ENCODE results near the gene ARHGAP21. TPM values are rescaled to one million over a fixed set of nuclear protein-coding genes. Genes with fewer than 3 reads are reported as not detected.
"Not testable (repeated sequence)": the region's sequence is repeated elsewhere in the genome, so short reads cannot be mapped to it uniquely, and the experiment has no call there.

Gene ARHGAP21
- total RNA-seq, 4 donors from 2014 or later: 25.9 to 43.4 (median 34.3) TPM

DNA sequence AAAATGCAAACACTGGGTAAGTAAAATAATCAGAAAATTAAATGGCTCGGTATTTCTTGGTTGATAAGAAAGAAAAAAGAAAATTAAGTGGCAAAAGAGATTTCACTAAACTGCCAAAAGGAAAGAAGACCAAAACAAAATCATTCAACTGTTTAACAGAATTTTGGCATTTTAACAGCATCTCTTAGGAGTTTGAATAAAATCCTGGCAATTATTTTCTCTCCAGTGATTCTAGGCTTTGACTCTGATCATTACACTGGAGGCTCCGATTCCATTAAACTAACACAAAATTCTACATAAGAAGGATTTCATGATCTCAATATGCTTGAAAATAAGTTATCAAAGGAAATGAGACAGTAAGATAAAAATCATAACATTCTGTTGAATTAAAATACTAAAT is 62.3 kb downstream of the ARHGAP21 start:
- WGBS: 82% methylated on average over 2 of the region's 2 CpGs
- no peak overlapping the region for H3K27ac ChIP-seq
- H3K4me3 ChIP-seq: no peak overlapping the region
- peaks cover 8% of the 10 kb centered on the region for H3K36me3 ChIP-seq
- no peaks in the 10 kb centered on the region for H3K9me3 ChIP-seq
- TF ChIP-seq, protein P1, sequence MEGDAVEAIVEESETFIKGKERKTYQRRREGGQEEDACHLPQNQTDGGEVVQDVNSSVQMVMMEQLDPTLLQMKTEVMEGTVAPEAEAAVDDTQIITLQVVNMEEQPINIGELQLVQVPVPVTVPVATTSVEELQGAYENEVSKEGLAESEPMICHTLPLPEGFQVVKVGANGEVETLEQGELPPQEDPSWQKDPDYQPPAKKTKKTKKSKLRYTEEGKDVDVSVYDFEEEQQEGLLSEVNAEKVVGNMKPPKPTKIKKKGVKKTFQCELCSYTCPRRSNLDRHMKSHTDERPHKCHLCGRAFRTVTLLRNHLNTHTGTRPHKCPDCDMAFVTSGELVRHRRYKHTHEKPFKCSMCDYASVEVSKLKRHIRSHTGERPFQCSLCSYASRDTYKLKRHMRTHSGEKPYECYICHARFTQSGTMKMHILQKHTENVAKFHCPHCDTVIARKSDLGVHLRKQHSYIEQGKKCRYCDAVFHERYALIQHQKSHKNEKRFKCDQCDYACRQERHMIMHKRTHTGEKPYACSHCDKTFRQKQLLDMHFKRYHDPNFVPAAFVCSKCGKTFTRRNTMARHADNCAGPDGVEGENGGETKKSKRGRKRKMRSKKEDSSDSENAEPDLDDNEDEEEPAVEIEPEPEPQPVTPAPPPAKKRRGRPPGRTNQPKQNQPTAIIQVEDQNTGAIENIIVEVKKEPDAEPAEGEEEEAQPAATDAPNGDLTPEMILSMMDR (IDR thresholded peaks at IDR 0.05): no peak
- no peak for TF ChIP-seq EP300 (IDR thresholded peaks at IDR 0.05)
- no peak for TF ChIP-seq POLR2A (IDR thresholded peaks at IDR 0.05)
- no peak for TF ChIP-seq POLR2AphosphoS5 (IDR thresholded peaks at IDR 0.05)
- DNase-seq (ENCODE audit: low spot score in 2 of 2): no peak
- H3K27me3 ChIP-seq: no peaks in the 10 kb centered on the region
- no peaks in the 10 kb centered on the region for H3K4me1 ChIP-seq

DNA sequence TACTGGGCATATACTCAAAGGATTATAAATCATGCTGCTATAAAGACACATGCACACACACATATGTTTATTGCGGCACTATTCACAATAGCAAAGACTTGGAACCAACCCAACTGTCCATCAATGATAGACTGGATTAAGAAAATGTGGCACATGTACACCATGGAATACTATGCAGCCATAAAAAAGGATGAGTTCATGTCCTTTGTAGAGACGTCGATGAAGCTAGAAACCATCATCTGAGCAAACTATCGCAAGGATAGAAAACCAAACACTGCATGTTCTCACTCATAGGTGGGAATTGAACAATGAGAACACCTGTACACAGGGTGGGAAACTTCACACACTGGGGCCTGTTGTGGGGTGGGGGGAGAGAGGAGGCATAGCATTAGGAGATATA is 65.4 kb downstream of the ARHGAP21 start:
- H3K4me1 ChIP-seq; H3K9me3 ChIP-seq; DNase-seq (ENCODE audit: low spot score in 2 of 2); H3K4me3 ChIP-seq; H3K27ac ChIP-seq; H3K27me3 ChIP-seq; H3K36me3 ChIP-seq: not testable (repeated sequence)
- WGBS: 96% methylated on average over 4 of the region's 4 CpGs

DNA sequence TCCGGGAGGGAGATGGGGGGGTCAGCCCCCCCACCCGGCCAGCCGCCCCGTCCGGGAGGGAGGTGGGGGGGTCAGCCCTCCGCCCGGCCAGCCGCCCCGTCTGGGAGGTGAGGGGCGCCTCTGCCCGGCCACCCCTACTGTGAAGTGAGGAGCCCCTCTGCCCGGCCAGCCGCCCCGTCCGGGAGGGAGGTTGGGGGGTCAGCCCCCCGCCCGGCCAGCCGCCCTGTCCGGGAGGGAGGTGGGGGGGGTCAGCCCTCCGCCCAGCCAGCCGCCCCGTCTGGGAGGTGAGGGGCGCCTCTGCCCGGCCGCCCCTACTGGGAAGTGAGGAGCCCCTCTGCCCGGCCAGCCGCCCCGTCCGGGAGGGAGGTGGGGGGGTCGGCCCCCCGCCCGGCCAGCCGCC is 67.4 kb downstream of the ARHGAP21 start:
- not testable (repeated sequence) for H3K27me3 ChIP-seq; H3K36me3 ChIP-seq; H3K9me3 ChIP-seq; H3K27ac ChIP-seq; DNase-seq (ENCODE audit: low spot score in 2 of 2); H3K4me1 ChIP-seq; H3K4me3 ChIP-seq
- WGBS: no CpG with 5 or more reads among the region's 33 CpGs

DNA sequence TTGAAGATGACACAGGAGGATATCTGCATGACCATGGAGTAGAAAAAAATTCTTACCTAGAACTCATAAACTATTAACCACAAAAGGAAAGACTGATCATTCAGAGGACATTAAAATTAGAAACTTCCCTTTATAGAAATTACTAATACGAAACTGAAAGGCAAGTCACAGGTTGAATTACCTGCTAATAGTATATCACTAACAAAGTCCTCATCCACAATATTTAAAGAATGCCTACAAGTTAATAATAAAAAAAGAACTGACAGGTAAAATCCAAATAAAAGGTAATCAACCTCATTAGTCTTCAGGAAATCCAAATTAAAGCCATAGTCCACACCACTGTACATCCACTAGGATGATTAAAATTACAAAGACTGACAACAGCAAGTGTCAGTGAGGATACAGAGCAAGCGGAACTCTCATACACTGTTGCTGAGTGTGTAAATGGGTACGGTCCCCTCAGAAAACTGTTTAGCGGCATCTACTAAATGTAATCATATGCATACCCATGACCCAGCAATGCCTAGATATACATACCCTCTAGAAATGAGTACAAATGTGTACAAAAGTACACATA is 71.2 kb downstream of the ARHGAP21 start:
- WGBS: 94% methylated on average over 4 of the region's 4 CpGs
- Histone ChIP-seq H3K27ac (no peak overlapping the region), H3K4me1 (no peaks in the 10 kb centered on the region), H3K27me3 (no peaks in the 10 kb centered on the region), H3K9me3 (no peaks in the 10 kb centered on the region), H3K36me3 (no peaks in the 10 kb centered on the region), H3K4me3 (no peak overlapping the region)
- TF ChIP-seq, protein P1 (IDR thresholded peaks at IDR 0.05): no peak
- no peak for TF ChIP-seq POLR2A (IDR thresholded peaks at IDR 0.05)
- TF ChIP-seq POLR2AphosphoS5 (IDR thresholded peaks at IDR 0.05): no peak
- TF ChIP-seq EP300 (IDR thresholded peaks at IDR 0.05): no peak
- no peak for DNase-seq (ENCODE audit: low spot score in 2 of 2)

DNA sequence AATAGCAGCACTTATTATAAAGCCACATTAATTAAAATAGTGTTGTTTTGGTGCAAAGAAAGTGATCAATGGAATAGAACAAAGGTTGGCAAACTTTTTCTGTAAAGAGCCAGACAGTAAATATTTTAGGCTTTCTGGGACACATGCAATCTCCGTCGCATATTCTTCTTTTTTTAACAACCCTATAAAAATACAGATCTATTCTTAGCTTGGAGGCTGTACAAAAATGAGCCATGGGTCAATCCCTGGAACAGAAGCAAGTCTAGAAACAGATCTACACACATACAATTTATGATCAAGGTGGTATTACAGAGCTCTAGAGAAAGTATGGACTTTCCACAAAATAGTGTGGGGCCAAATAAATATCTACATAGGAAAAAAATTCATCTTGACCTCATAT is 71.8 kb downstream of the ARHGAP21 start:
- Histone ChIP-seq H3K27ac (no peak overlapping the region), H3K4me1 (no peaks in the 10 kb centered on the region), H3K27me3 (no peaks in the 10 kb centered on the region), H3K4me3 (no peak overlapping the region), H3K9me3 (no peaks in the 10 kb centered on the region), H3K36me3 (no peaks in the 10 kb centered on the region)
- TF ChIP-seq, protein P1 (IDR thresholded peaks at IDR 0.05): no peak
- TF ChIP-seq POLR2A (IDR thresholded peaks at IDR 0.05) (no peak), EP300 (IDR thresholded peaks at IDR 0.05) (no peak), POLR2AphosphoS5 (IDR thresholded peaks at IDR 0.05) (no peak)
- WGBS: 49% methylated on average over 2 of the region's 2 CpGs
- no peak for DNase-seq (ENCODE audit: low spot score in 2 of 2)

DNA sequence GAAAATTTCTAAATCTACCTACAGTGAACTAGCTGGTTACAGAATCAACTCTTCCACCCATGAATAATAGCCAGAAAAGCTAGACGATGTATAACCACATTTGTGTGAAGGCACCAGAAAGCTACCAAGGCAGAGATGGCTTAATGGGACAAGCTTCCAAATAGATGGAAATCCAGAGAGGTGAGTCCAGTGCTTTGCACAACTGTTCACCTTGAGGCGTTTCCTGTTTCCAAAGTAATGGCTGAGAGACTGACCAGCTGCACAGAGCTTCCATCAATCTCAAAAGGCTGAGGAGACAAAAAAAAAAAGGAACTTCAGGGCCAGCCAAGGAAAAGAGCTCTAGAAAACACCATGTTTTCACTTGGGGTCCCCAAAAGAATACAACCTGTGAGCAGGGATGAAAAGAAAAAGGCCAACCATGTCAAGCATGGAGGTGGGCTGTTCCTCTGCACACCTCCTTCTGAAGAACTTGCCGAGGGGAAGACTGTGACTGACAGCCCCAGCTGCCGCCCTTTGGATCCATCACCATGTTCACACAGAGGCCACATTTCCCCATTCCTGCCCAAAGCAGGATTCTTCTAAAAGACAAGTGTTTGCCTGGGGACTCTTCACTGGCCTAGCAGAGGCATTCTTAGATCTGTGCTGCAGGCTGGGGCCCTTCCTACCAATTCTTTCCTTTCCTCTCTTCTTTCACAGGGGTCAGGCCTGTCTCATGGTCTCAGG is 72.9 kb downstream of the ARHGAP21 start:
- no peak for DNase-seq (ENCODE audit: low spot score in 2 of 2)
- Histone ChIP-seq H3K27ac (no peak overlapping the region), H3K9me3 (no peaks in the 10 kb centered on the region), H3K27me3 (no peaks in the 10 kb centered on the region), H3K4me1 (no peaks in the 10 kb centered on the region), H3K4me3 (no peak overlapping the region), H3K36me3 (no peaks in the 10 kb centered on the region)
- WGBS: 98% methylated on average over 4 of the region's 4 CpGs
- TF ChIP-seq, protein P1 (IDR thresholded peaks at IDR 0.05): no peak
- TF ChIP-seq POLR2A (IDR thresholded peaks at IDR 0.05): no peak
- TF ChIP-seq POLR2AphosphoS5 (IDR thresholded peaks at IDR 0.05): no peak
- no peak for TF ChIP-seq EP300 (IDR thresholded peaks at IDR 0.05)
